ENCODE results near the gene PTPN11. TPM values are rescaled to one million over a fixed set of nuclear protein-coding genes. Genes with fewer than 3 reads are reported as not detected.

The PTPN11 gene
- total RNA-seq, 2 donors from 2014 or later: 81.5 to 82.3 TPM

DNA sequence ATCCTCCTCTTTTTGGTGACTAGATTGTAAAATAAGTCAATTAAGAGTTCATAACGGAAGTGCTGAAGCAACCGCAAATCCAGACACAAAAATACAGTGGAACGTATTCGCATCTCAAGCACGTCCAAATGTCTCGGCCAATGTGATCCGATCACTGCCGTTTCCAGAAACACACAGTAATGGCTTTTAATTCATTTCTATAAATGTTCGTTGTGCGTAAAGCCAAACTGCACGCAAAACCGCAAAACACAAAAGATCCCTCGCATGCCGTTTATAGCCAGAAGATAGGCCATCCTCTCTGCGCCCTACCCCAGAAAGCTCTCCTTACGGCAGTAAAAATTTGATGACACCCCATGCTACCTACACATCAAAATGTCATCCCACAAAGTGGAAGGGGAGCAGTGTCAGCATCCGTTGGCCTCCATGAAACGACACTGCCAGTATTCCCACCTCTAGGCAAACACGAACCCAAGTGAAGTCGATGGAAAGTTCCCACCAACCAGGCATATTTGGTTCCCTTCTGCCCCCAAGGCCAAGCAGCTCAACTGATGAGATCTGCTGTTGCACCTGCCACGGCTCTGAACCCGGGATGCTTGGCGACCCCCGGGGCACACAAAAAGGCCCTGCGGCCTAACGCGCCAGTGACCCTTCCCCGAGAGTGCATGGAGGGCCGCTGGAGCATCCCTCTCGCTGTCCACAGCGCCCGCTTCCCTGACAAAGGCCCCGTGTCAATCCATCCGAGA is 37.9 kb upstream of the PTPN11 start:
- peak; percentile 30 for DNase-seq

DNA sequence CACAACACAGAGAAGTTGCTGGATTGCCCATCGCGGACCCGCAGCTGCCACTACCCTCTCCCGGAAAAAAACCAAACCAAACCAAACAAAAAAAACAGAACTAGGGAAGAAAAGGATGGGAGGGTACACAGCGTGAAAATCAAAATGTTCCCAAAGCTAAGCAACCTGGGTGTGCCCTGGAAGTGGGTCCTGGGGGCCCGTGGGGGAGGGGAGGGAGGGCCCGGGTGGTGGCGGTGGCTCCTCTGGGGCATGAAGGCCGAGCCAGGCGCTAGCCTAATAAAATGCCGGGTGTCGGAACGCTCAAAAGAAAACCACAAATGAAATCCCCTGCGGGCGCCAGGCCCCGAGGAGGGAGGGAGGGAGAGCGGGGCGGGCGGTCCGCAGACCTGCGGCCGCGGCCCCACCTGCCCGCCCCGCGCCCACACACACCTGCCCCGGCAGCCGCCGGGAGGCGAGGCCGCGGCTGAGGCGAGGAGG is 37.3 kb upstream of the PTPN11 start:
- Histone ChIP-seq H3K36me3 (no peaks in the 10 kb centered on the region), H3K27ac (peak overlapping the region; percentile 74), H3K4me3 (peak overlapping the region; percentile 86), H3K9me3 (no peaks in the 10 kb centered on the region), H3K9ac (ENCODE audit: low read depth in 2 of 2, low read length in 2 of 2) (peak overlapping the region; percentile 76 to 91), H3K27me3 (no peaks in the 10 kb centered on the region), H3K4me1 (peaks cover 6% of the 10 kb centered on the region)
- DNase-seq: peak; percentile 49
- TF ChIP-seq, protein P1, sequence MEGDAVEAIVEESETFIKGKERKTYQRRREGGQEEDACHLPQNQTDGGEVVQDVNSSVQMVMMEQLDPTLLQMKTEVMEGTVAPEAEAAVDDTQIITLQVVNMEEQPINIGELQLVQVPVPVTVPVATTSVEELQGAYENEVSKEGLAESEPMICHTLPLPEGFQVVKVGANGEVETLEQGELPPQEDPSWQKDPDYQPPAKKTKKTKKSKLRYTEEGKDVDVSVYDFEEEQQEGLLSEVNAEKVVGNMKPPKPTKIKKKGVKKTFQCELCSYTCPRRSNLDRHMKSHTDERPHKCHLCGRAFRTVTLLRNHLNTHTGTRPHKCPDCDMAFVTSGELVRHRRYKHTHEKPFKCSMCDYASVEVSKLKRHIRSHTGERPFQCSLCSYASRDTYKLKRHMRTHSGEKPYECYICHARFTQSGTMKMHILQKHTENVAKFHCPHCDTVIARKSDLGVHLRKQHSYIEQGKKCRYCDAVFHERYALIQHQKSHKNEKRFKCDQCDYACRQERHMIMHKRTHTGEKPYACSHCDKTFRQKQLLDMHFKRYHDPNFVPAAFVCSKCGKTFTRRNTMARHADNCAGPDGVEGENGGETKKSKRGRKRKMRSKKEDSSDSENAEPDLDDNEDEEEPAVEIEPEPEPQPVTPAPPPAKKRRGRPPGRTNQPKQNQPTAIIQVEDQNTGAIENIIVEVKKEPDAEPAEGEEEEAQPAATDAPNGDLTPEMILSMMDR (IDR thresholded peaks at IDR 0.05): no peak
- intact Hi-C loops (cut with DNase I): loop anchor here (10.0 kb wide), 1 partner anchor 117 kb away; no protein-coding TSS in a partner anchor

More for the DNA sequence above, 37.9 kb upstream of the PTPN11 start:
- H3K4me1 ChIP-seq: peaks cover 6% of the 10 kb centered on the region
- peak overlapping the region; percentile 76 to 91 for H3K9ac ChIP-seq (ENCODE audit: low read depth in 2 of 2, low read length in 2 of 2)
- TF ChIP-seq, protein P1 (IDR thresholded peaks at IDR 0.05): no peak
- no peak overlapping the region for H3K27ac ChIP-seq
- H3K9me3 ChIP-seq: no peaks in the 10 kb centered on the region
- intact Hi-C loops (cut with DNase I): loop anchor here (10.0 kb wide), 1 partner anchor 116 kb away; no protein-coding TSS in a partner anchor
- H3K36me3 ChIP-seq: no peaks in the 10 kb centered on the region
- H3K4me3 ChIP-seq: peak overlapping the region; percentile 86
- H3K27me3 ChIP-seq: no peaks in the 10 kb centered on the region

DNA sequence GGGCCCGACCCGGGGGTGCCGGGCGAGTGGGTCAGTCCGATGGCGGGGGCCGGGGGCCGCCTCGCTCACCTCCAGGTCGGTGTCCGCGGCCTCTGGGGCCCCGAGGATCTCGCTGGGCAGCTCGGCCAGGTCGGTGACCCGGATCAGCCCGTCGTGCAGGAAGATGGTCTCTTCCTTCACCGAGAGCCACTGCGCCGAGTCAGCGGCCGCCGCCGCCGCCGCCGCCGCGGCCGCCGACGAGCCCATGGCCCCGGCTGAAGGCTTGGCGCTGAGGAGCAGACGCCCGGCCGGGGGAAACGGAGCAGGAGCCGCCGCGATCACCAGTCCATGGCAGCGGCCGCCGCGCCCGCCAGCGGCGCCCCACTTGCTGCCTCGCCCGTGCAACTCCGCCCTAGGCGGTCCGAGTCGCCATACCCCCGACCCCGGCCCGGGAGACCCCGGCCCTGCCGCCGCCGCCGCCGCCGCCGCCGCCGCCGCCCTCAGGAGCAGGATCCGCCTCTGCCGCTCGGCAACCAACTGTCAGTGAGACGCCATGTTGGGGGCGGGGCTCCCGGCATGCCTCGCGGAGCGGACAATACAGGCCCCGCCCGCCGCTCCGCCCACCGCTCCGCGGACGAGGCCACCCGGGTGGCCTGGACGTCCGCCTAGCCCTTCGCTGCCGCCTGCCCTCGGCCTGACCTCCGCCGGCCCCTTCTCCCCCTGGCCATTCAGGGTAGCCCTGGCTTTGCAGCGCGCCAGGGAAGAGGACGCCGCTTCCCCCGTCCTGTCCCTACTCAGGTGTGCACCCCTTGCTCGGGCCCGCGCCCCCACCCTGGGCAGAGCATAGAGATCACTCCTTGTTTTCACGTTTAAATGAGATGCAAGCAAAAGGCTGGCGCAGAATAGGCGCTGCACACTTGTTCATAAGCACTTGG is 36.6 kb upstream of the PTPN11 start, which contains the start of gene HECTD4:
Gene HECTD4 (minus strand): TSS at position 549 of the 914 bp plus-strand sequence. CDS start 303 bp downstream, at position 246.
- Histone ChIP-seq H3K9me3 (no peaks in the 10 kb centered on the region), H3K4me1 (peaks cover 6% of the 10 kb centered on the region), H3K36me3 (no peaks in the 10 kb centered on the region), H3K27ac (peak within 1 kb of the TSS; percentile 74), H3K27me3 (no peaks in the 10 kb centered on the region), H3K4me3 (peak within 1 kb of the TSS; percentile 86), H3K9ac (ENCODE audit: low read depth in 2 of 2, low read length in 2 of 2) (peak within 1 kb of the TSS; percentile 76 to 91)
- TF ChIP-seq, protein P1 (IDR thresholded peaks at IDR 0.05): no peak
- peak; percentile 99 for DNase-seq
- intact Hi-C loops (cut with DNase I): loop anchor here (10.0 kb wide), 1 partner anchor 117 kb away; no protein-coding TSS in a partner anchor

DNA sequence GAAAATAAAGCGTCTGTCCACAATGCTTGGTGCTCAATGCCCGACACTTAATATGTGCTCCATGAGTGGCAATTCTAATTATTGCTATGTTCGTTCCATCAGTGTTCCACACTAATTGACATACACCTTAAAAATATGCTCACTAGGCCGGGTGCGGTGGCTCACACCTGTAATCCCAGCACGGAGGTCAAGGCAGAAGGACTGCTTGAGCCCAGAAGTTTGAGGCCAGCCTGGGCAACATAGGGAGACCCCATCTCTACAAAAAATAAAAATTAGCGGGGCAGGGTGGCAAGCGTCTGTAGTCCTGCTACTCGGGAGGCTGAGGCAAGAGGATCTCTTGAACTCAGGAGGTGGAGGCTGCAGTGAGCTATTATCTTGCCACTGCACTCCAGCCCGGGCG is 35.9 kb upstream of the PTPN11 start:
- no peaks in the 10 kb centered on the region for H3K27me3 ChIP-seq
- peak; percentile 20 for DNase-seq
- peak overlapping the region; percentile 70 to 91 for H3K9ac ChIP-seq (ENCODE audit: low read depth in 2 of 2, low read length in 2 of 2)
- H3K4me1 ChIP-seq: peaks cover 6% of the 10 kb centered on the region
- TF ChIP-seq, protein P1 (IDR thresholded peaks at IDR 0.05): no peak
- peak overlapping the region; percentile 86 for H3K4me3 ChIP-seq
- peak overlapping the region; percentile 74 for H3K27ac ChIP-seq
- no peaks in the 10 kb centered on the region for H3K36me3 ChIP-seq
- no peaks in the 10 kb centered on the region for H3K9me3 ChIP-seq
- intact Hi-C loops (cut with DNase I): loop anchor here (10.0 kb wide), 1 partner anchor 118 kb away; no protein-coding TSS in a partner anchor

DNA sequence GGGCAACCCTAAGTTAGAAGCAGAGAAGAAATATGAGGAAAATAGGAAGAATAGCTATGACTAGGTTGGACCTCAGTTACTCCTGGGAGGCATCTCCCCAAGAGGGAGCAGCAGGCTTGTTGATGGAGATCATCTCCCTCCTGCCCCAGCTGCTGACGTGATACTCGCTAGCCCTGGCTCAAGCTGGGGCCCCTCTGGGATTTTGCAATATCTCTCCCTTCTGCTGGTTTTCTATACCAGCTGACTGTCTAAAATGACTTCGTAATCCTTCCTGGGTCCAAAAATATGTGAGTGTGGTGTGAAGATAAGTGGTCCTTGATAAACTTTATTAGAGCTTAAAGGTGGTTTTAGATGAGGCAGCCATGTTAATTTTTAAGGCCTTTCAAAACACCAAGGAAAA is 32.0 kb upstream of the PTPN11 start:
- intact Hi-C loops (cut with DNase I): loop anchor here (5.0 to 10.0 kb wide), 2 partner anchors 122 to 189 kb away; no protein-coding TSS in a partner anchor
- no peaks in the 10 kb centered on the region for H3K9me3 ChIP-seq
- no peaks in the 10 kb centered on the region for H3K27me3 ChIP-seq
- no peak overlapping the region for H3K27ac ChIP-seq
- no peak overlapping the region for H3K4me3 ChIP-seq
- no peak for DNase-seq
- H3K4me1 ChIP-seq: no peaks in the 10 kb centered on the region
- no peaks in the 10 kb centered on the region for H3K36me3 ChIP-seq
- TF ChIP-seq, protein P1 (IDR thresholded peaks at IDR 0.05): no peak
- H3K9ac ChIP-seq (ENCODE audit: low read depth in 2 of 2, low read length in 2 of 2): no peak overlapping the region

Data from colonic mucosa (tissue), 4 donors.